ENCODE results near the gene ADARB1. TPM values are rescaled to one million over a fixed set of nuclear protein-coding genes. Genes with fewer than 3 reads are reported as not detected.

Gene ADARB1
- total and polyA plus RNA-seq, 2 experiments from 2014 or later: 4.8 to 14.8 TPM

DNA sequence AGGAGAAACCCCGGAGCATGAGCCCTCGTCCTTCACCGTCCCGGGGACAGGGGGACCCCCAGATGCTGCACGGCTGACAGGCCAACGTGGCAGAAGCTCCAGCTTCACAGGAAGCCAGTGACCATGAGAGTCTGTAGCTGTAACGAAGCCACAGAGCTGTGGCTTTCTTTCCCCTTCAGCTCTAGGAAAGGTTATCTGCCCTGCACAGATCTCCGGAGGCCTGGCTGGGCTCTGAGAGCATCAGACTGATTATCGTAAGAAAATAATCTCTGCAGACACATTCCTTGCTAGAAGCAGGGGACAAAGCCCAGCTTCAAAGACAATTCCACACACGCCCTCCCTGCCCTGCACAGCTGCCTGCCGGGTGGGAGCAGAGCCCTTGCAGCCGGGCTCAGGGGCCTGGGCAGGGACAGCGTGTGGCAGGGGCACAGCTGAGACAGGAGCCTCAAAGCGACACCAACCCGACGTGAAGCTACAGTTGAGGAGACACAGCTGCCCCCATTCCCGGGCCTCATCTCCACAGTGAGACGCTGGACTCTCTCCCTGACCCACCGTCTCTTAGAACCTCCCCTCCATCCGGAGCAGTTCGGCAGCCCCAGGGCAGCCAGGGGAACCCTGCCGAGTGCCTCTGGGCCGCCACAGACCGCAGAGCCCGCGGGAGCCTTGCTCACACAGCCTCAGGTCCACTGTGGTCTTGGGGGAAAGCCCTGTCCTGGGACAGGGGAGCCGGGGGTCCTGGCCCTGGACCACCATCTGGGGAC lies 182.7 kb downstream of the ADARB1 start:
- Mint-ChIP-seq H3K9me3 (no peaks in the 10 kb centered on the region), H3K27ac (no peak overlapping the region), H3K36me3 (ENCODE audit: low read depth) (no peaks in the 10 kb centered on the region), H3K4me1 (no peaks in the 10 kb centered on the region), H3K27me3 (ENCODE audit: insufficient read depth, low read depth, poor library complexity) (peaks cover 5% of the 10 kb centered on the region), H3K4me3 (no peak overlapping the region)
- H3K27ac ChIP-seq (ENCODE audit: low read depth): no peak overlapping the region
- no peak overlapping the region for H3K4me2 ChIP-seq
- no peaks in the 10 kb centered on the region for H3K4me1 ChIP-seq (ENCODE audit: insufficient read depth)
- no peak for TF ChIP-seq STAT1 (IDR thresholded peaks at IDR 0.05; ENCODE audit: unreplicated experiment)
- TF ChIP-seq, protein P1, sequence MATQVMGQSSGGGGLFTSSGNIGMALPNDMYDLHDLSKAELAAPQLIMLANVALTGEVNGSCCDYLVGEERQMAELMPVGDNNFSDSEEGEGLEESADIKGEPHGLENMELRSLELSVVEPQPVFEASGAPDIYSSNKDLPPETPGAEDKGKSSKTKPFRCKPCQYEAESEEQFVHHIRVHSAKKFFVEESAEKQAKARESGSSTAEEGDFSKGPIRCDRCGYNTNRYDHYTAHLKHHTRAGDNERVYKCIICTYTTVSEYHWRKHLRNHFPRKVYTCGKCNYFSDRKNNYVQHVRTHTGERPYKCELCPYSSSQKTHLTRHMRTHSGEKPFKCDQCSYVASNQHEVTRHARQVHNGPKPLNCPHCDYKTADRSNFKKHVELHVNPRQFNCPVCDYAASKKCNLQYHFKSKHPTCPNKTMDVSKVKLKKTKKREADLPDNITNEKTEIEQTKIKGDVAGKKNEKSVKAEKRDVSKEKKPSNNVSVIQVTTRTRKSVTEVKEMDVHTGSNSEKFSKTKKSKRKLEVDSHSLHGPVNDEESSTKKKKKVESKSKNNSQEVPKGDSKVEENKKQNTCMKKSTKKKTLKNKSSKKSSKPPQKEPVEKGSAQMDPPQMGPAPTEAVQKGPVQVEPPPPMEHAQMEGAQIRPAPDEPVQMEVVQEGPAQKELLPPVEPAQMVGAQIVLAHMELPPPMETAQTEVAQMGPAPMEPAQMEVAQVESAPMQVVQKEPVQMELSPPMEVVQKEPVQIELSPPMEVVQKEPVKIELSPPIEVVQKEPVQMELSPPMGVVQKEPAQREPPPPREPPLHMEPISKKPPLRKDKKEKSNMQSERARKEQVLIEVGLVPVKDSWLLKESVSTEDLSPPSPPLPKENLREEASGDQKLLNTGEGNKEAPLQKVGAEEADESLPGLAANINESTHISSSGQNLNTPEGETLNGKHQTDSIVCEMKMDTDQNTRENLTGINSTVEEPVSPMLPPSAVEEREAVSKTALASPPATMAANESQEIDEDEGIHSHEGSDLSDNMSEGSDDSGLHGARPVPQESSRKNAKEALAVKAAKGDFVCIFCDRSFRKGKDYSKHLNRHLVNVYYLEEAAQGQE (IDR thresholded peaks at IDR 0.05; ENCODE audit: unreplicated experiment): no peak
- TF ChIP-seq ZNF114 (CRISPR knock-in tag; IDR thresholded peaks at IDR 0.05): no peak
- TF ChIP-seq EZH2phosphoT487 (IDR thresholded peaks at IDR 0.05; ENCODE audit: unreplicated experiment): no peak
- TF ChIP-seq CTCF (conservative IDR thresholded peaks at IDR 0.05; ENCODE audit: low read depth in 2 of 2): no peak
- no peak for TF ChIP-seq CREB1 (CRISPR knock-in tag; IDR thresholded peaks at IDR 0.05; ENCODE audit: low read depth)
- TF ChIP-seq ZNF462 (CRISPR knock-in tag; IDR thresholded peaks at IDR 0.05): no peak
- no peak for TF ChIP-seq JUNB (IDR thresholded peaks at IDR 0.05; ENCODE audit: unreplicated experiment)
- TF ChIP-seq ETS1 (IDR thresholded peaks at IDR 0.05): no peak
- no peak for TF ChIP-seq ZNF331 (CRISPR knock-in tag; IDR thresholded peaks at IDR 0.05; ENCODE audit: low read depth)
- no peak for TF ChIP-seq NANOG (IDR thresholded peaks at IDR 0.05; ENCODE audit: borderline replicate concordance)
- TF ChIP-seq POLR2AphosphoS5 (IDR thresholded peaks at IDR 0.05; ENCODE audit: low read depth): no peak
- TF ChIP-seq EZH2 (IDR thresholded peaks at IDR 0.05; ENCODE audit: low read depth, unreplicated experiment): no peak
- peak; percentile 44 for ATAC-seq
- no peak overlapping the region for H2AFZ ChIP-seq
- no peaks in the 10 kb centered on the region for H3K27me3 ChIP-seq (ENCODE audit: insufficient read depth)
- H3K79me2 ChIP-seq (replicated peaks; ENCODE audit: insufficient read depth): no peaks in the 10 kb centered on the region
- no peak overlapping the region for H3K4me3 ChIP-seq
- no peaks in the 10 kb centered on the region for H3K9me2 ChIP-seq (ENCODE audit: insufficient read depth)
- H4K20me1 ChIP-seq (replicated peaks; ENCODE audit: insufficient read depth): no peaks in the 10 kb centered on the region; the same call in 1 of the 2 replicates
- H3K36me3 ChIP-seq (ENCODE audit: insufficient read depth): no peaks in the 10 kb centered on the region
- no peaks in the 10 kb centered on the region for H3F3A ChIP-seq (replicated peaks; ENCODE audit: low read depth)
- DNase-seq (ENCODE audit: low spot score): no peak
